Measurements from ENCODE around the gene SLC35D3. TPM values are rescaled to one million over a fixed set of nuclear protein-coding genes. Genes with fewer than 3 reads are reported as not detected.

Gene SLC35D3
- total and polyA plus RNA-seq, 4 experiments from 2014 or later = not detected

Other genes starting within 250 kb of the SLC35D3 start
- 10 to 100 TPM; 31.4 to 31.7 TPM for gene MAP3K5, start 129.8 kb upstream of the SLC35D3 start, total RNA-seq
- gene MAP3K5, start 129.8 kb upstream of the SLC35D3 start, polyA plus RNA-seq = 10 to 100 TPM in 1 of 2 donors, 1 to 10 TPM in 1; 7.3 to 26.3 TPM
- gene PEX7, start 99.7 kb upstream of the SLC35D3 start, total RNA-seq = 1 to 10 TPM; 4.4 to 5.8 TPM
- gene PEX7, start 99.7 kb upstream of the SLC35D3 start, polyA plus RNA-seq = 1 to 10 TPM; 4.5 to 7.2 TPM
- gene IL20RA, start 122.7 kb downstream of the SLC35D3 start, total RNA-seq = not detected
- not detected for gene IL20RA, start 122.7 kb downstream of the SLC35D3 start, polyA plus RNA-seq